KMS-11 (cell line): ENCODE results near the gene PPA2.

Source experiments
- H2AFZ ChIP-seq: fragments of 200-600 bp; sonication (generic); 2 replicates; pipeline ENCODE4 v1.6.1; 2016; ENCODE audit warnings: antibody characterized with exemption, mixed run types, low read depth
- H3K27ac ChIP-seq: fragments of 200-600 bp; sonication (generic); 2 replicates; pipeline ENCODE4 v1.6.1; 2016; ENCODE audit warnings: mild to moderate bottlenecking, mixed run types
- H3K27me3 ChIP-seq: fragments of 200-600 bp; sonication (generic); 2 replicates; pipeline ENCODE4 v1.6.1; 2017; ENCODE audit warnings: mild to moderate bottlenecking, low read depth, mixed run types, moderate library complexity; ENCODE audit not compliant: insufficient read depth
- H3K36me3 ChIP-seq: fragments of 200-600 bp; sonication (generic); 2 replicates; pipeline ENCODE4 v1.6.1; 2017; ENCODE audit warnings: mild to moderate bottlenecking, mixed run types; ENCODE audit not compliant: insufficient read depth
- H3K4me1 ChIP-seq: fragments of 200-600 bp; sonication (generic); 2 replicates; pipeline ENCODE4 v1.6.1; 2016; ENCODE audit warnings: mild to moderate bottlenecking, low read depth, mixed run types; ENCODE audit not compliant: poor library complexity, severe bottlenecking
- H3K4me2 ChIP-seq: fragments of 200-600 bp; sonication (generic); 2 replicates; pipeline ENCODE4 v1.7.0; 2016; ENCODE audit warnings: mild to moderate bottlenecking, mixed run types
- H3K4me3 ChIP-seq: fragments of 200-600 bp; sonication (generic); IDR thresholded peaks from 2 replicates; pipeline ENCODE4 v1.6.1; 2017; ENCODE audit warnings: low read depth, low read length, mixed read lengths; ENCODE audit not compliant: insufficient read depth
- H3K79me2 ChIP-seq: fragments of 200-600 bp; sonication (generic); 2 replicates; pipeline ENCODE4 v1.6.1; 2016; ENCODE audit warnings: low read depth, mixed run types; ENCODE audit not compliant: insufficient read depth
- H3K9ac ChIP-seq: fragments of 200-600 bp; sonication (generic); 2 replicates; pipeline ENCODE4 v1.6.1; 2016; ENCODE audit warnings: mild to moderate bottlenecking, mixed run types
- H4K20me1 ChIP-seq: fragments of 200-600 bp; sonication (generic); 2 replicates; pipeline ENCODE4 v1.6.1; 2016; ENCODE audit warnings: mild to moderate bottlenecking, mixed run types; ENCODE audit not compliant: insufficient read depth
- TF ChIP-seq, protein P1 (sequence below): fragments of 200-600 bp; sonication (generic); conservative IDR thresholded peaks from 2 replicates; pipeline ENCODE4 v1.6.1; 2017; ENCODE audit warnings: low read depth, mild to moderate bottlenecking, antibody characterized with exemption, low read length, moderate library complexity, mixed read lengths

Gene PPA2

DNA sequence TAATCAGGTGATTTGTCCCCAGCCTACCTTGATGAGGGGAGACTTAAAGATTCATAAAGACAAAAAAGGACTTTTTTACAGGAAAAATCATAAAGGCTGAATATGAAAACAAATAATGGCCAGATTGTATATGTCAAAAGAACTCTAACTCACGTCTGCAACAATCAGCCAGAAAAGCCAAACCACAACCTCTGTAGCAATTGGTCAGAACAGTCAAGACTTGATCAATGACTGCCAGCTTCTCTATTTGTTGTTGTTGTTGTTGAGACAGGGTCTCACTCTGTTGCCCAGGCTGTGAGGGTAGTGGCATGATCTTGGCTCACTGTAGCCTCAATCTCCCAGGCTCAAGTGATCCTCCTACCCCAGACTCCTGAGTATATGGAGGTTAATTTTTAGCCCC, 35.9 kb upstream of the PPA2 start:
- TF ChIP-seq, protein P1, sequence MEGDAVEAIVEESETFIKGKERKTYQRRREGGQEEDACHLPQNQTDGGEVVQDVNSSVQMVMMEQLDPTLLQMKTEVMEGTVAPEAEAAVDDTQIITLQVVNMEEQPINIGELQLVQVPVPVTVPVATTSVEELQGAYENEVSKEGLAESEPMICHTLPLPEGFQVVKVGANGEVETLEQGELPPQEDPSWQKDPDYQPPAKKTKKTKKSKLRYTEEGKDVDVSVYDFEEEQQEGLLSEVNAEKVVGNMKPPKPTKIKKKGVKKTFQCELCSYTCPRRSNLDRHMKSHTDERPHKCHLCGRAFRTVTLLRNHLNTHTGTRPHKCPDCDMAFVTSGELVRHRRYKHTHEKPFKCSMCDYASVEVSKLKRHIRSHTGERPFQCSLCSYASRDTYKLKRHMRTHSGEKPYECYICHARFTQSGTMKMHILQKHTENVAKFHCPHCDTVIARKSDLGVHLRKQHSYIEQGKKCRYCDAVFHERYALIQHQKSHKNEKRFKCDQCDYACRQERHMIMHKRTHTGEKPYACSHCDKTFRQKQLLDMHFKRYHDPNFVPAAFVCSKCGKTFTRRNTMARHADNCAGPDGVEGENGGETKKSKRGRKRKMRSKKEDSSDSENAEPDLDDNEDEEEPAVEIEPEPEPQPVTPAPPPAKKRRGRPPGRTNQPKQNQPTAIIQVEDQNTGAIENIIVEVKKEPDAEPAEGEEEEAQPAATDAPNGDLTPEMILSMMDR = no peak
- no peaks in the 10 kb centered on the region for H3K79me2 ChIP-seq
- no peak overlapping the region for H3K4me2 ChIP-seq
- no peak overlapping the region for H3K27ac ChIP-seq
- H3K27me3 ChIP-seq = no peaks in the 10 kb centered on the region
- no peaks in the 10 kb centered on the region for H3K36me3 ChIP-seq
- no peak overlapping the region for H3K9ac ChIP-seq
- no peak overlapping the region for H2AFZ ChIP-seq
- no peaks in the 10 kb centered on the region for H3K4me1 ChIP-seq
- H3K4me3 ChIP-seq = no peak overlapping the region
- H4K20me1 ChIP-seq = no peaks in the 10 kb centered on the region

DNA sequence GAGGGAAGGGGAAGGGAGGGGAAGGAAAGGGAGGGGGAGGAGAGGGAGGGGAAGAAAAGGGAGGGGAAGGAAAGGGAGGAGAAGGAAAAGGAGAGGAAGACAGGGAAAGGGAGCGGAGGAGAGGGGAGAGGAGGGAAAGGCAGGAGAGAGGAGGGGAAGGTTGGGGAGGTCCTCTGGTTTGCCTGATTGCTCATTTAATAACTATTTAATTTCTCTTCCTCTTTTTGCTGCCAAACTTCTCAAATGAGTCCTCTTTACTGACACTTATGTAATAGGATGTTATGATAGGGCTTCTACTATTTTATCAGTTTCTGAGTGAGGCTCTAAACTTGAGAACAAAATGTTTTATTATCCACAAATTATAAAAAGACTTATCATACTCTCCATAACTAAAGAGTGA, 35.4 kb upstream of the PPA2 start:
- Histone ChIP-seq H3K79me2 (no peaks in the 10 kb centered on the region), H3K27ac (no peak overlapping the region), H3K4me3 (no peak overlapping the region), H3K4me2 (no peak overlapping the region), H2AFZ (no peak overlapping the region), H3K9ac (no peak overlapping the region), H3K36me3 (no peaks in the 10 kb centered on the region), H4K20me1 (no peaks in the 10 kb centered on the region), H3K4me1 (no peaks in the 10 kb centered on the region), H3K27me3 (no peaks in the 10 kb centered on the region)
- TF ChIP-seq, protein P1 = no peak

DNA sequence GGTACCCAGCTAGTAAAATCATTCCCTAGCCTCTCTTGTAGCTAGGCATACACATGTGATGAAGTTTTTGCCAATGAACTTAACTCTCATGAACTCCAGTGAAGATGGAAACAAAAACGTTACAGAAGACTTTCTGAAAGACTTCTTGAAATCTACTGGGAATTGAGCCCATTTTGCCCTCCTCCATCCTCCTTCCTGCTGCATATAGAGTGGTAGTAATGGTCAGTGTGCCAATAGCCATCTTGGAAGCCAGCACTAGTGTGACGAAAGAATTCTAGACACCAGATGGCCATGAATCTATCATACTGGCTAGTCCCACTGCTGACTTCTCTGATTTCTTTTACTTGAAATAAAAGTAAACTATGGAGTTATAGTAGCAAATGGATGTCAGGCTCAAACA, 30.9 kb upstream of the PPA2 start:
- no peak overlapping the region for H3K4me3 ChIP-seq
- no peak overlapping the region for H3K27ac ChIP-seq
- H3K27me3 ChIP-seq = no peaks in the 10 kb centered on the region
- H3K4me2 ChIP-seq = no peak overlapping the region
- no peaks in the 10 kb centered on the region for H4K20me1 ChIP-seq
- TF ChIP-seq, protein P1 = no peak
- no peaks in the 10 kb centered on the region for H3K36me3 ChIP-seq
- H3K79me2 ChIP-seq = no peaks in the 10 kb centered on the region
- H3K4me1 ChIP-seq = no peaks in the 10 kb centered on the region
- no peak overlapping the region for H3K9ac ChIP-seq
- H2AFZ ChIP-seq = no peak overlapping the region

DNA sequence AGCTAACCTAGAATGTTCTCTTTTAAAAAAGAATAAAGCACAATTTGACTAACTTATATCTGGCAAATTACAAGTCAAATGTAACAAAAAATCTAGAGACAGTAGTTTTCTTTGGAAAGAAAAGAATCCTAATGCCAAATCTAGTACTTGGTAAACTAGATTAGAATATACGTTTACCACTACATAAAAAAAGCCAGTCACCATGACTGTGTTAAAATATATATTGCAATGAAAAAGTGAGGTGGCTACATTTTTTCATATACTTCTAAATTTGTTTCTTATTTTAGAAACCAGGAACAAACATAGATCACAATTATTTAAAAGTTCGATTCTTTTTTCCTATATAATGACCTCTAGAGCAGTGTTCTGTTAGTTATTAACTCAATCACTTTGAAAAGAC, 29.6 kb upstream of the PPA2 start:
- H3K9ac ChIP-seq = no peak overlapping the region
- no peaks in the 10 kb centered on the region for H3K27me3 ChIP-seq
- no peak overlapping the region for H3K27ac ChIP-seq
- H3K4me3 ChIP-seq = no peak overlapping the region
- H4K20me1 ChIP-seq = no peaks in the 10 kb centered on the region
- no peak overlapping the region for H3K4me2 ChIP-seq
- no peaks in the 10 kb centered on the region for H3K36me3 ChIP-seq
- H3K4me1 ChIP-seq = no peaks in the 10 kb centered on the region
- H2AFZ ChIP-seq = no peak overlapping the region
- TF ChIP-seq, protein P1 = no peak
- H3K79me2 ChIP-seq = no peaks in the 10 kb centered on the region

DNA sequence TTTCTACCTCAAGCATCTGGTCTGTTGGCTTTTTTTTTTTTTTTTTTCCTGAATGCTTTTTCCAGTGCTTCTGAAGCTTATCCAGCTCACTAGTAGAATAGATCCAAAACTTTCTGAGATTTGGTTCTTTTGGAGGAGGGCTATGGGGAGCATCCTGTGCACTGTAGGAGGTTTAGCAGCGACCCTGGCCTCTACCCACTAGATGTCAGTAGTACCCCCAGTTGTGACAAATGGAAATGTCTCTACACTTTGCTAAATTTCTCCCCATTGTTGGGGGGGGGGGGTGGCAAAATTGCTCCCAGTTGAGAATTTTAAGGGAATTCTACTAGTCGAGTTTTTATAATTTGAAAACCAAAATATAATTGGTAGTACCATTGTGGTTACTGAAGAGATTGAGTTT, 23.0 kb upstream of the PPA2 start:
- no peaks in the 10 kb centered on the region for H4K20me1 ChIP-seq
- H3K36me3 ChIP-seq = no peaks in the 10 kb centered on the region
- H3K9ac ChIP-seq = no peak overlapping the region
- no peak overlapping the region for H3K27ac ChIP-seq
- H3K79me2 ChIP-seq = no peaks in the 10 kb centered on the region
- H2AFZ ChIP-seq = no peak overlapping the region
- TF ChIP-seq, protein P1 = peak; percentile 57
- H3K4me1 ChIP-seq = no peaks in the 10 kb centered on the region
- H3K4me3 ChIP-seq = no peak overlapping the region
- H3K27me3 ChIP-seq = no peaks in the 10 kb centered on the region
- no peak overlapping the region for H3K4me2 ChIP-seq
